Astrocyte (in vitro differentiated cells and primary cell): Measurements from ENCODE around the gene TGFB2. TPM values are rescaled to one million over a fixed set of nuclear protein-coding genes. Genes with fewer than 3 reads are reported as not detected.

Source experiments
- DNase-seq: peaks from one replicate; pipeline ENCODE4 v3.0.0-alpha.2; 2010; ENCODE audit warnings: low read depth
- FAIRE-seq: peaks from 2 replicates; lab custom pipeline; 2011; peaks lifted over from hg19 to GRCh38; lab: Jason Lieb, UNC
- H2AFZ ChIP-seq: 2 replicates; pipeline ENCODE4 v1.6.0; 2012; ENCODE audit warnings: low read depth, low read length, inconsistent platforms
- H3K27ac ChIP-seq: 2 replicates; pipeline ENCODE4 v1.5.1; 2011; ENCODE audit warnings: low read depth, low read length, inconsistent platforms
- H3K27me3 ChIP-seq: 2 replicates; pipeline ENCODE4 v1.6.0; 2011; ENCODE audit warnings: low read length, inconsistent platforms; ENCODE audit not compliant: insufficient read depth
- H3K36me3 ChIP-seq: 2 replicates; pipeline ENCODE4 v1.5.1; 2011; ENCODE audit warnings: low read length, inconsistent platforms; ENCODE audit not compliant: insufficient read depth
- H3K4me1 ChIP-seq: 2 replicates; pipeline ENCODE4 v1.5.1; 2011; ENCODE audit warnings: low read length, inconsistent platforms; ENCODE audit not compliant: insufficient read depth
- H3K4me2 ChIP-seq: 2 replicates; pipeline ENCODE4 v1.6.0; 2012; ENCODE audit warnings: low read length, inconsistent platforms
- H3K4me3 ChIP-seq: 2 replicates; pipeline ENCODE4 v1.5.1; 2011; ENCODE audit warnings: low read depth, mild to moderate bottlenecking, low read length, inconsistent platforms; ENCODE audit not compliant: insufficient read depth
- H3K79me2 ChIP-seq: 2 replicates; pipeline ENCODE4 v1.6.0; 2012; ENCODE audit warnings: mild to moderate bottlenecking, low read length, inconsistent platforms; ENCODE audit not compliant: insufficient read depth
- H3K9ac ChIP-seq: 2 replicates; pipeline ENCODE4 v1.6.0; 2012; ENCODE audit warnings: mild to moderate bottlenecking, low read length, inconsistent platforms
- H3K9me3 ChIP-seq: 2 replicates; pipeline ENCODE4 v1.5.1; 2012; ENCODE audit warnings: low read depth, mild to moderate bottlenecking, low read length, inconsistent platforms; ENCODE audit not compliant: insufficient read depth
- H4K20me1 ChIP-seq: 2 replicates; pipeline ENCODE4 v1.6.0; 2012; ENCODE audit warnings: low read length, inconsistent platforms; ENCODE audit not compliant: insufficient read depth
- H3K27ac Mint-ChIP-seq: one replicate; pipeline ENCODE4 v1.8.0; 2021; ENCODE audit warnings: mild to moderate bottlenecking, mixed read lengths; ENCODE audit not compliant: unreplicated experiment
- H3K27me3 Mint-ChIP-seq: one replicate; pipeline ENCODE4 v1.8.0; 2021; ENCODE audit warnings: low read depth, mixed read lengths; ENCODE audit not compliant: unreplicated experiment
- H3K36me3 Mint-ChIP-seq: one replicate; pipeline ENCODE4 v1.8.0; 2021; ENCODE audit warnings: low read depth, mixed read lengths; ENCODE audit not compliant: unreplicated experiment
- H3K4me1 Mint-ChIP-seq: one replicate; pipeline ENCODE4 v1.8.0; 2021; ENCODE audit warnings: low read depth, mixed read lengths; ENCODE audit not compliant: unreplicated experiment
- H3K4me3 Mint-ChIP-seq: one replicate; pipeline ENCODE4 v1.8.0; 2021; ENCODE audit warnings: mild to moderate bottlenecking, moderate library complexity, mixed read lengths; ENCODE audit not compliant: unreplicated experiment
- H3K9me3 Mint-ChIP-seq: one replicate; pipeline ENCODE4 v1.8.0; 2021; ENCODE audit warnings: mild to moderate bottlenecking, mixed read lengths; ENCODE audit not compliant: unreplicated experiment
- EZH2 ChIP-seq: IDR thresholded peaks from 2 replicates; pipeline ENCODE4 v1.6.1; 2012; ENCODE audit warnings: mild to moderate bottlenecking, low read length, inconsistent platforms; ENCODE audit not compliant: insufficient read depth
- total RNA-seq: library from RNA; stranded (reverse); gene quantifications from 2 replicates; pipeline ENCODE4 v1.2.1, GENCODE V29; 2021
- TF ChIP-seq, protein P1 (sequence below): IDR thresholded peaks from 2 replicates; pipeline ENCODE4 v1.5.1; 2011; ENCODE audit warnings: low read depth, mild to moderate bottlenecking, inconsistent platforms, low read length, moderate library complexity; ENCODE audit not compliant: insufficient read depth

TGFB2 gene
- total RNA-seq, 1 donor from 2014 or later, result 330 TPM

DNA sequence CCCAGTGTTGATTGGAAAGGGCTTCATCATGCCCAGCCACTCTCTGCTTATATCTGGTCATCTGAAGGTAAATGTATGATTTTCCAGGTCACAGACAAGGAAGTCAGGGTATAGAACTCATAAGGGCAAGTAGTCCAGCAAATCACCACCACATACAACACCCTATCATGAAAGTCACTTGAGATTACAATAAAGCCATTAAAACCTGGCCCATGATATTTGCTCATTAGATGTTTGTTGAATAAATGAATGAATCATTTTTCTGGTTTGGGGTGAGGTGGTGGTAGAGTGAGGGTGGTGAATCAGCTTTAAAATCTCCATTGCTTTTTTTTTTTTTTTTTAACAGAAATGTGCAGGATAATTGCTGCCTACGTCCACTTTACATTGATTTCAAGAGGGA lies 91.9 kb downstream of the TGFB2 start:
- no peak for TF ChIP-seq EZH2
- TF ChIP-seq, protein P1, sequence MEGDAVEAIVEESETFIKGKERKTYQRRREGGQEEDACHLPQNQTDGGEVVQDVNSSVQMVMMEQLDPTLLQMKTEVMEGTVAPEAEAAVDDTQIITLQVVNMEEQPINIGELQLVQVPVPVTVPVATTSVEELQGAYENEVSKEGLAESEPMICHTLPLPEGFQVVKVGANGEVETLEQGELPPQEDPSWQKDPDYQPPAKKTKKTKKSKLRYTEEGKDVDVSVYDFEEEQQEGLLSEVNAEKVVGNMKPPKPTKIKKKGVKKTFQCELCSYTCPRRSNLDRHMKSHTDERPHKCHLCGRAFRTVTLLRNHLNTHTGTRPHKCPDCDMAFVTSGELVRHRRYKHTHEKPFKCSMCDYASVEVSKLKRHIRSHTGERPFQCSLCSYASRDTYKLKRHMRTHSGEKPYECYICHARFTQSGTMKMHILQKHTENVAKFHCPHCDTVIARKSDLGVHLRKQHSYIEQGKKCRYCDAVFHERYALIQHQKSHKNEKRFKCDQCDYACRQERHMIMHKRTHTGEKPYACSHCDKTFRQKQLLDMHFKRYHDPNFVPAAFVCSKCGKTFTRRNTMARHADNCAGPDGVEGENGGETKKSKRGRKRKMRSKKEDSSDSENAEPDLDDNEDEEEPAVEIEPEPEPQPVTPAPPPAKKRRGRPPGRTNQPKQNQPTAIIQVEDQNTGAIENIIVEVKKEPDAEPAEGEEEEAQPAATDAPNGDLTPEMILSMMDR, result no peak
- DNase-seq (no peak), FAIRE-seq (no peak)
- peaks cover 17% of the 10 kb centered on the region for H3K79me2 ChIP-seq
- no peak overlapping the region for H3K4me3 ChIP-seq
- Mint-ChIP-seq H3K9me3 (no peaks in the 10 kb centered on the region), H3K27me3 (no peaks in the 10 kb centered on the region), H3K4me3 (no peak overlapping the region), H3K27ac (peak overlapping the region; percentile 63), H3K36me3 (peaks cover 31% of the 10 kb centered on the region), H3K4me1 (peaks cover 31% of the 10 kb centered on the region)
- H3K27me3 ChIP-seq, result no peaks in the 10 kb centered on the region
- no peaks in the 10 kb centered on the region for H3K4me1 ChIP-seq
- H3K9me3 ChIP-seq, result no peaks in the 10 kb centered on the region
- peaks cover 55% of the 10 kb centered on the region for H3K36me3 ChIP-seq
- no peak overlapping the region for H3K4me2 ChIP-seq
- H4K20me1 ChIP-seq, result peaks cover 6% of the 10 kb centered on the region
- H3K9ac ChIP-seq, result no peak overlapping the region
- no peak overlapping the region for H2AFZ ChIP-seq
- H3K27ac ChIP-seq, result peak overlapping the region; percentile 18

DNA sequence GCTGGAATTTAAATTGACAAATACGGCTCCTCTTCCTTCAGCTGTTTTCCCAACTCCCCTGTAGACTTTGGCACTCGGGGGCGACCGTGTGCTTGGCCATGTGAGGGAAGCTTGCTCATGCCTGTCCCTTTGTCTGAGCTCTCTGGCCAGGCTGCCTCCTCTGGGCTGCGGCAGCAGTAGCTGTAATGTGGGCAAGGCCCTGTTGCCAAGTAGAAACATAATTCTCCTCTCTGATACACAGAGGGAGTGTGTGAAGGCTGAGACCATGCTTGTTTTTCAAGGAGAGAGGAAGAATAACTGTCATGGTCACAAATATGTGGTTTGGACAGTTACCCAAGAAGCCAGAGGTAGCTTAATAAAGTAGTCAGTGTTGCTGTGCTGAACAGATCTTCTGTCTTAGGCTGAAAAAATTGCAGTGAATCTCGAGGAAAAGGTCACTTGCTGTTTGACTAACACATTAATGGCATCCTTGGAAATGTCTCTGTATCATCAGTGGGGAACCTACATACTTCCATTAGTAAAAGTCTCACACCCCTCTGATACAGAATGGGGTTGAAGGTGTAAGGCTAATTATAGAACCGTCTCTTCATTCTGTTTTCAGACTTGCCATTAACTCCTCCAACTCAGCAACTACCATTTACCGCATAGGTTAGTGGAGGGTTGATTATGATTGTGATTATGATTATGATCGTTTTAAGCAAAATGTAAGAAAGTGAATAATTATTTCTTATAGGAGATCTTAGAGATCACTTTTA lies 94.6 kb downstream of the TGFB2 start:
- H3K36me3 ChIP-seq, result peaks cover 53% of the 10 kb centered on the region

More for the DNA sequence above, 94.6 kb downstream of the TGFB2 start:
- Histone ChIP-seq H4K20me1 (no peaks in the 10 kb centered on the region), H3K27ac (peak overlapping the region; percentile 34), H3K4me2 (no peak overlapping the region), H2AFZ (no peak overlapping the region), H3K27me3 (no peaks in the 10 kb centered on the region), H3K9me3 (no peaks in the 10 kb centered on the region), H3K4me3 (no peak overlapping the region), H3K4me1 (no peaks in the 10 kb centered on the region), H3K9ac (no peak overlapping the region), H3K79me2 (no peaks in the 10 kb centered on the region)
- peak overlapping the region; percentile 51 for H3K27ac Mint-ChIP-seq
- no peaks in the 10 kb centered on the region for H3K9me3 Mint-ChIP-seq
- no peak overlapping the region for H3K4me3 Mint-ChIP-seq
- H3K4me1 Mint-ChIP-seq, result peaks cover 12% of the 10 kb centered on the region
- DNase-seq (peak; percentile 80), FAIRE-seq (no peak)
- TF ChIP-seq, protein P1, result no peak
- no peak for TF ChIP-seq EZH2
- H3K36me3 Mint-ChIP-seq, result peaks cover 30% of the 10 kb centered on the region
- no peaks in the 10 kb centered on the region for H3K27me3 Mint-ChIP-seq
